ENCODE data around the gene IL4. TPM values are rescaled to one million over a fixed set of nuclear protein-coding genes. Genes with fewer than 3 reads are reported as not detected.
A peak's percentile ranks its signal among the peaks of the same experiment; 100 is the strongest.

IL4 gene
- total and polyA plus RNA-seq, 9 of the 15 experiments (the other 6 are each of a cell fraction or from before 2014, with no cell fraction given), result 0.22 to 0.62 TPM; not detected in 7

DNA sequence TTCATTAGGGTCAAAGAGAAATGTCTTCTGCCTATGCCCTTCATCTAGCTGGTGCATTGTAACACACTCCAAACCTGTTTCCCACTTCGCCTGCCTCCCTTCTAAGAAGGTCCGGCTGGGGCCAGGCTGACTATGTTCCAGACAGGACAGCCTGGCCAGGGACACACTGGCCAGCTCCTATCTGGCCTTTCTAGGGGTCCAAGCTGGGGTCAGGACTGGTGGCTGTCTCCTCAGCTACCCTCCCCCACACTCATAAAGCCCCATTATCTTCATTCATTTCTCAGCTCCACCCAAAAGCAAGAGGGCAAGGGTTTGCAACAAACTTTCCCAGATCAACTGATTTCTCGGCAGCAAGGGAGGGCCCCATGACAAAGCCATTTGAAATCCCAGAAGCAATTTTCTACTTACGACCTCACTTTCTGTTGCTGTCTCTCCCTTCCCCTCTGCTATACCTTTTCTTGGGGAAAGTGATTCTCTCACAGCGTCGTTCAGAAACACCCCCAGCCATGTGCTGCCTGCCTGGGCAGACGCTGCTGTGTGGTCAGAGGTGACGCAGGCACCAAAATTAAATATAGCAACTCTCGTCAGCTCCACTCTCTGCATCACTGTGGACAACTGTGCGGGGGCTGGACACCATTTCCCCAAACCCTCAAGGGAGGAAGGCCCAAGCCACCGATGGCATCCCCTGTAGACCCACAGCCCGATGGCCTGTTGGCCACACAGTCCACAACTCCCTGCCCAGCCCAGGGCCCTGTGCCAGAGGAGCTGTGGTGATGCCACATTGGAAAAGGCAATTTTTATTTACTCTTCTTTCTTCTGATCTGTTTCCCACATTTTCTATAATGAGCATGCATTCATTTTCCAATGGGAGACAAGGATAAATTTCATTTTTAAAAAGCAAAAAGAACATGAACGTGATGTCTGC lies 9.8 kb upstream of the IL4 start (continued):
- TF ChIP-seq ZNF174 (CRISPR knock-in tag; IDR thresholded peaks at IDR 0.05) (no peak), SAFB (IDR thresholded peaks at IDR 0.05; ENCODE audit: borderline replicate concordance, low read depth, low read length) (no peak), FOS (IDR thresholded peaks at IDR 0.05; ENCODE audit: extremely low read depth, insufficient read length) (no peak), TRIM24 (IDR thresholded peaks at IDR 0.05) (no peak), MTA1 (IDR thresholded peaks at IDR 0.05; ENCODE audit: borderline replicate concordance) (peak; percentile 29; the same call in 1 of the 2 replicates), ZNF436 (CRISPR knock-in tag; IDR thresholded peaks at IDR 0.05) (no peak), LCOR (CRISPR knock-in tag; IDR thresholded peaks at IDR 0.05) (peak; percentile 52; the same call in 1 of the 2 replicates), TCF3 (CRISPR knock-in tag; IDR thresholded peaks at IDR 0.05) (no peak), CTBP1 (IDR thresholded peaks at IDR 0.05; ENCODE audit: borderline replicate concordance) (peak; percentile 32; the same call in 1 of the 2 replicates), OTX1 (CRISPR knock-in tag; IDR thresholded peaks at IDR 0.05) (no peak), ZKSCAN1 (IDR thresholded peaks at IDR 0.05; ENCODE audit: low read depth, low read length) (no peak), FOXK1 (CRISPR knock-in tag; IDR thresholded peaks at IDR 0.05; ENCODE audit: borderline replicate concordance) (no peak), ETS2 (tag; IDR thresholded peaks at IDR 0.05; ENCODE audit: borderline replicate concordance, poor library complexity, severe bottlenecking) (no peak), CBFA2T2 (conservative IDR thresholded peaks at IDR 0.05) (no peak), HMGN3 (IDR thresholded peaks at IDR 0.05; ENCODE audit: borderline replicate concordance, extremely low read depth, insufficient read length, low read depth, low read length) (no peak), EP400 (IDR thresholded peaks at IDR 0.05) (peak; percentile 34)
- TF ChIP-seq, protein P1, sequence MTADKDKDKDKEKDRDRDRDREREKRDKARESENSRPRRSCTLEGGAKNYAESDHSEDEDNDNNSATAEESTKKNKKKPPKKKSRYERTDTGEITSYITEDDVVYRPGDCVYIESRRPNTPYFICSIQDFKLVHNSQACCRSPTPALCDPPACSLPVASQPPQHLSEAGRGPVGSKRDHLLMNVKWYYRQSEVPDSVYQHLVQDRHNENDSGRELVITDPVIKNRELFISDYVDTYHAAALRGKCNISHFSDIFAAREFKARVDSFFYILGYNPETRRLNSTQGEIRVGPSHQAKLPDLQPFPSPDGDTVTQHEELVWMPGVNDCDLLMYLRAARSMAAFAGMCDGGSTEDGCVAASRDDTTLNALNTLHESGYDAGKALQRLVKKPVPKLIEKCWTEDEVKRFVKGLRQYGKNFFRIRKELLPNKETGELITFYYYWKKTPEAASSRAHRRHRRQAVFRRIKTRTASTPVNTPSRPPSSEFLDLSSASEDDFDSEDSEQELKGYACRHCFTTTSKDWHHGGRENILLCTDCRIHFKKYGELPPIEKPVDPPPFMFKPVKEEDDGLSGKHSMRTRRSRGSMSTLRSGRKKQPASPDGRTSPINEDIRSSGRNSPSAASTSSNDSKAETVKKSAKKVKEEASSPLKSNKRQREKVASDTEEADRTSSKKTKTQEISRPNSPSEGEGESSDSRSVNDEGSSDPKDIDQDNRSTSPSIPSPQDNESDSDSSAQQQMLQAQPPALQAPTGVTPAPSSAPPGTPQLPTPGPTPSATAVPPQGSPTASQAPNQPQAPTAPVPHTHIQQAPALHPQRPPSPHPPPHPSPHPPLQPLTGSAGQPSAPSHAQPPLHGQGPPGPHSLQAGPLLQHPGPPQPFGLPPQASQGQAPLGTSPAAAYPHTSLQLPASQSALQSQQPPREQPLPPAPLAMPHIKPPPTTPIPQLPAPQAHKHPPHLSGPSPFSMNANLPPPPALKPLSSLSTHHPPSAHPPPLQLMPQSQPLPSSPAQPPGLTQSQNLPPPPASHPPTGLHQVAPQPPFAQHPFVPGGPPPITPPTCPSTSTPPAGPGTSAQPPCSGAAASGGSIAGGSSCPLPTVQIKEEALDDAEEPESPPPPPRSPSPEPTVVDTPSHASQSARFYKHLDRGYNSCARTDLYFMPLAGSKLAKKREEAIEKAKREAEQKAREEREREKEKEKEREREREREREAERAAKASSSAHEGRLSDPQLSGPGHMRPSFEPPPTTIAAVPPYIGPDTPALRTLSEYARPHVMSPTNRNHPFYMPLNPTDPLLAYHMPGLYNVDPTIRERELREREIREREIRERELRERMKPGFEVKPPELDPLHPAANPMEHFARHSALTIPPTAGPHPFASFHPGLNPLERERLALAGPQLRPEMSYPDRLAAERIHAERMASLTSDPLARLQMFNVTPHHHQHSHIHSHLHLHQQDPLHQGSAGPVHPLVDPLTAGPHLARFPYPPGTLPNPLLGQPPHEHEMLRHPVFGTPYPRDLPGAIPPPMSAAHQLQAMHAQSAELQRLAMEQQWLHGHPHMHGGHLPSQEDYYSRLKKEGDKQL (CRISPR knock-in tag; IDR thresholded peaks at IDR 0.05; ENCODE audit: borderline replicate concordance), result 0 out of 2 replicates have a peak, but pooled peaks have one; percentile 49
- TF ChIP-seq, protein P2, sequence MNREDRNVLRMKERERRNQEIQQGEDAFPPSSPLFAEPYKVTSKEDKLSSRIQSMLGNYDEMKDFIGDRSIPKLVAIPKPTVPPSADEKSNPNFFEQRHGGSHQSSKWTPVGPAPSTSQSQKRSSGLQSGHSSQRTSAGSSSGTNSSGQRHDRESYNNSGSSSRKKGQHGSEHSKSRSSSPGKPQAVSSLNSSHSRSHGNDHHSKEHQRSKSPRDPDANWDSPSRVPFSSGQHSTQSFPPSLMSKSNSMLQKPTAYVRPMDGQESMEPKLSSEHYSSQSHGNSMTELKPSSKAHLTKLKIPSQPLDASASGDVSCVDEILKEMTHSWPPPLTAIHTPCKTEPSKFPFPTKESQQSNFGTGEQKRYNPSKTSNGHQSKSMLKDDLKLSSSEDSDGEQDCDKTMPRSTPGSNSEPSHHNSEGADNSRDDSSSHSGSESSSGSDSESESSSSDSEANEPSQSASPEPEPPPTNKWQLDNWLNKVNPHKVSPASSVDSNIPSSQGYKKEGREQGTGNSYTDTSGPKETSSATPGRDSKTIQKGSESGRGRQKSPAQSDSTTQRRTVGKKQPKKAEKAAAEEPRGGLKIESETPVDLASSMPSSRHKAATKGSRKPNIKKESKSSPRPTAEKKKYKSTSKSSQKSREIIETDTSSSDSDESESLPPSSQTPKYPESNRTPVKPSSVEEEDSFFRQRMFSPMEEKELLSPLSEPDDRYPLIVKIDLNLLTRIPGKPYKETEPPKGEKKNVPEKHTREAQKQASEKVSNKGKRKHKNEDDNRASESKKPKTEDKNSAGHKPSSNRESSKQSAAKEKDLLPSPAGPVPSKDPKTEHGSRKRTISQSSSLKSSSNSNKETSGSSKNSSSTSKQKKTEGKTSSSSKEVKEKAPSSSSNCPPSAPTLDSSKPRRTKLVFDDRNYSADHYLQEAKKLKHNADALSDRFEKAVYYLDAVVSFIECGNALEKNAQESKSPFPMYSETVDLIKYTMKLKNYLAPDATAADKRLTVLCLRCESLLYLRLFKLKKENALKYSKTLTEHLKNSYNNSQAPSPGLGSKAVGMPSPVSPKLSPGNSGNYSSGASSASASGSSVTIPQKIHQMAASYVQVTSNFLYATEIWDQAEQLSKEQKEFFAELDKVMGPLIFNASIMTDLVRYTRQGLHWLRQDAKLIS (CRISPR knock-in tag; IDR thresholded peaks at IDR 0.05), result 0 out of 2 replicates have a peak, but pooled peaks have one; percentile 17

All from K562 (cell line).